IMR-90 (cell line): ENCODE data around the gene HOTAIR. TPM values are rescaled to one million over a fixed set of nuclear protein-coding genes. Genes with fewer than 3 reads are reported as not detected.

Source experiments
- ATAC-seq: fragments of 200-7000 bp; cut with Tn5 transposase; 2 replicates; pipeline ENCODE4 v1.9.1; 2020; ENCODE audit warnings: low read depth, mild to moderate bottlenecking, moderate library complexity
- BruUV-seq: library from RNA; stranded (reverse); fragments of 400-500 nt; replicated peaks from 2 replicates; lab custom pipeline; 2021; lab: Mats Ljungman, UMichigan
- CTCF ChIA-PET: fragments of 300-600 bp; formaldehyde crosslinking; extraction: SDS; loops from one replicate; lab custom pipeline; 2021; ENCODE audit warnings: antibody characterized with exemption; lab: Yijun Ruan, JAX
- POLR2A ChIA-PET: fragments of 300-600 bp; sonication (Branson Sonifier 250); formaldehyde crosslinking; loops from one replicate; lab custom pipeline; 2022; ENCODE audit warnings: antibody characterized with exemption; ENCODE audit not compliant: unreplicated experiment; lab: Charles Lee
- DNase-seq: peaks from one replicate; pipeline ENCODE4 v3.0.0; 2013
- H2AFZ ChIP-seq: replicated peaks from 2 replicates; pipeline ENCODE3; 2013; ENCODE audit warnings: low read length, mild to moderate bottlenecking; ENCODE audit not compliant: poor library complexity
- H2AK5ac ChIP-seq: 2 replicates; pipeline ENCODE4 v1.6.1; 2013; ENCODE audit warnings: low read depth, low read length, inconsistent platforms
- H2AK9ac ChIP-seq: replicated peaks from 2 replicates; pipeline ENCODE3; 2013; ENCODE audit warnings: mild to moderate bottlenecking, low read depth, low read length, moderate library complexity; ENCODE audit not compliant: poor library complexity
- H2BK120ac ChIP-seq: 2 replicates; pipeline ENCODE4 v1.6.1; 2013; ENCODE audit warnings: low read depth, low read length, inconsistent platforms
- H2BK15ac ChIP-seq: 3 replicates; pipeline ENCODE4 v1.6.1; 2013; ENCODE audit warnings: low read depth, low read length, inconsistent platforms
- H2BK20ac ChIP-seq: 2 replicates; pipeline ENCODE4 v1.6.1; 2013; ENCODE audit warnings: low read depth, mild to moderate bottlenecking, inconsistent platforms, low read length, moderate library complexity
- H2BK5ac ChIP-seq: 2 replicates; pipeline ENCODE4 v1.6.1; 2013; ENCODE audit warnings: mild to moderate bottlenecking, low read depth, low read length, inconsistent platforms; ENCODE audit not compliant: poor library complexity, severe bottlenecking
- H3K14ac ChIP-seq: replicated peaks from 2 replicates; pipeline ENCODE4 v1.6.1; 2013; ENCODE audit warnings: low read depth, low read length, inconsistent platforms
- H3K18ac ChIP-seq: 2 replicates; pipeline ENCODE4 v1.6.1; 2013; ENCODE audit warnings: low read depth, low read length, control low read depth
- H3K23ac ChIP-seq: 2 replicates; pipeline ENCODE4 v1.6.1; 2013; ENCODE audit warnings: low read depth, low read length, inconsistent platforms
- H3K27ac ChIP-seq: 2 replicates; pipeline ENCODE4 v1.5.1; 2013; ENCODE audit warnings: mild to moderate bottlenecking, control low read depth, low read length; ENCODE audit not compliant: insufficient read depth
- H3K27me3 ChIP-seq: 2 replicates; pipeline ENCODE4 v1.6.1; 2013; ENCODE audit warnings: low read length; ENCODE audit not compliant: control insufficient read depth, insufficient read depth
- H3K36me3 ChIP-seq: 2 replicates; pipeline ENCODE4 v1.6.1; 2013; ENCODE audit warnings: low read length, mixed read lengths; ENCODE audit not compliant: control insufficient read depth, insufficient read depth
- H3K4ac ChIP-seq: 2 replicates; pipeline ENCODE4 v1.6.1; 2013; ENCODE audit warnings: low read depth, low read length, inconsistent platforms
- H3K4me1 ChIP-seq: 2 replicates; pipeline ENCODE4 v1.6.1; 2013; ENCODE audit warnings: low read length, mixed read lengths; ENCODE audit not compliant: control insufficient read depth, insufficient read depth
- H3K4me2 ChIP-seq: 2 replicates; pipeline ENCODE4 v1.6.1; 2013; ENCODE audit warnings: low read depth, mild to moderate bottlenecking, control low read depth, low read length, moderate library complexity
- H3K4me3 ChIP-seq: 2 replicates; pipeline ENCODE4 v1.5.1; 2013; ENCODE audit warnings: low read depth, mild to moderate bottlenecking, control low read depth, low read length, moderate library complexity; ENCODE audit not compliant: insufficient read depth
- H3K56ac ChIP-seq: 2 replicates; pipeline ENCODE4 v1.6.1; 2013; ENCODE audit warnings: low read length, inconsistent platforms; ENCODE audit not compliant: insufficient read depth; ENCODE audit errors: extremely low read depth
- H3K79me1 ChIP-seq, 2 experiments: 2 replicates each; pipeline ENCODE4 v1.6.1; 2013; ENCODE audit warnings: low read length in 2 of 2, inconsistent platforms in 1 of 2, low read depth in 1 of 2
- H3K9ac ChIP-seq: 2 replicates; pipeline ENCODE4 v1.6.1; 2013; ENCODE audit warnings: low read depth, low read length, control low read depth
- H3K9me1 ChIP-seq: 2 replicates; pipeline ENCODE4 v1.6.1; 2013; ENCODE audit warnings: low read length, inconsistent platforms; ENCODE audit not compliant: insufficient read depth
- H3K9me3 ChIP-seq: 2 replicates; pipeline ENCODE4 v1.6.1; 2013; ENCODE audit warnings: low read length; ENCODE audit not compliant: control insufficient read depth, insufficient read depth
- H4K20me1 ChIP-seq: 2 replicates; pipeline ENCODE4 v1.6.1; 2013; ENCODE audit warnings: low read length, inconsistent platforms; ENCODE audit not compliant: insufficient read depth
- H4K5ac ChIP-seq: 2 replicates; pipeline ENCODE4 v1.6.1; 2013; ENCODE audit warnings: mild to moderate bottlenecking, low read depth, low read length, control low read depth
- H4K8ac ChIP-seq, 2 experiments: 2 replicates each; pipeline ENCODE4 v1.6.1; 2013; ENCODE audit warnings: low read depth in 2 of 2, low read length in 2 of 2, control low read depth in 1 of 2, inconsistent platforms in 1 of 2
- H4K91ac ChIP-seq: 2 replicates; pipeline ENCODE4 v1.6.1; 2013; ENCODE audit warnings: low read depth, low read length, inconsistent platforms; ENCODE audit not compliant: insufficient read depth
- CEBPB ChIP-seq: IDR thresholded peaks from 2 replicates; pipeline ENCODE4 v1.6.1; 2012; ENCODE audit warnings: low read depth, low read length, improper control_type of control experiment
- CHD1 ChIP-seq: IDR thresholded peaks from 2 replicates; pipeline ENCODE4 v1.6.1; 2012; ENCODE audit warnings: low read depth, low read length, improper control_type of control experiment
- FOS ChIP-seq: fragments of 150-350 bp; IDR thresholded peaks from 2 replicates; pipeline ENCODE4 v1.6.1; 2016; ENCODE audit warnings: low read depth, low read length
- MAZ ChIP-seq: IDR thresholded peaks from 2 replicates; pipeline ENCODE4 v1.6.1; 2012; ENCODE audit warnings: low read depth, mild to moderate bottlenecking, low read length, improper control_type of control experiment, moderate library complexity, borderline replicate concordance
- MXI1 ChIP-seq: IDR thresholded peaks from 2 replicates; pipeline ENCODE4 v1.6.1; 2012; ENCODE audit warnings: low read depth, mild to moderate bottlenecking, low read length, moderate library complexity, borderline replicate concordance
- NFE2L2 ChIP-seq: fragments of 150-350 bp; IDR thresholded peaks from 2 replicates; pipeline ENCODE4 v1.6.1; 2016; ENCODE audit warnings: low read depth, mild to moderate bottlenecking, low read length
- RAD21 ChIP-seq: IDR thresholded peaks from 2 replicates; pipeline ENCODE4 v1.6.1; 2012; ENCODE audit warnings: low read length, improper control_type of control experiment
- RCOR1 ChIP-seq: IDR thresholded peaks from 2 replicates; pipeline ENCODE4 v1.6.1; 2012; ENCODE audit warnings: mild to moderate bottlenecking, low read length, improper control_type of control experiment; ENCODE audit not compliant: insufficient replicate concordance
- RFX5 ChIP-seq: IDR thresholded peaks from 2 replicates; pipeline ENCODE4 v1.8.0; 2012; ENCODE audit warnings: low read depth, mild to moderate bottlenecking, low read length, moderate library complexity
- SMC3 ChIP-seq: fragments of 150-350 bp; IDR thresholded peaks from 2 replicates; pipeline ENCODE4 v1.6.1; 2016; ENCODE audit warnings: low read depth, mild to moderate bottlenecking, antibody characterized with exemption, low read length, moderate library complexity
- WGBS, 2 experiments: methylation state at CpG; one replicate each; pipeline versions ENCODE4 v1.1.5 to v1.1.7; 2013; ENCODE audit warnings: missing lambda C conversion rate in 2 of 2; ENCODE audit not compliant: insufficient read length in 1 of 2; ENCODE audit errors: extremely low coverage in 2 of 2; 5-methylcytosine and 5-hydroxymethylcytosine counted together
- dilution Hi-C: fragments of 300-500 bp; cut with HindIII; formaldehyde crosslinking; loops from one replicate; pipeline ENCODE4 v1.14.3; 2018; ENCODE audit warnings: low sequenced_read_pairs; ENCODE audit not compliant: unreplicated experiment
- in situ Hi-C: fragments of 300-500 bp; cut with MboI; formaldehyde crosslinking; loops from 3 replicates; pipeline ENCODE4 v1.14.3; 2019; ENCODE audit warnings: low sequenced_read_pairs, inconsistent platforms, mixed read lengths
- intact Hi-C: fragments of 100-400 bp; cut with micrococcal nuclease; formaldehyde crosslinking; loops from 2 replicates; pipeline ENCODE4 v1.10.0; 2022
- polyA plus RNA-seq, 3 experiments: library from polyadenylated mRNA; depleted of rRNA; stranded (reverse); fragments of >200 nt; gene quantifications; 2 replicates each; pipeline ENCODE4 v1.2.3, GENCODE V29; 2012; ENCODE audit warnings: low replicate concordance in 1 of 3
- total RNA-seq: library from RNA; depleted of rRNA; stranded (reverse); fragments of >200 nt; gene quantifications from 2 replicates; pipeline ENCODE4 v1.2.3, GENCODE V29; 2012
- TF ChIP-seq, protein P1 (sequence below): fragments of 150-350 bp; IDR thresholded peaks from 2 replicates; pipeline ENCODE4 v1.6.1; 2016; ENCODE audit warnings: low read depth, mild to moderate bottlenecking, low read length, moderate library complexity, borderline replicate concordance
- TF ChIP-seq, protein P2 (sequence below): fragments of 150-350 bp; IDR thresholded peaks from 2 replicates; pipeline ENCODE4 v1.6.1; 2017; ENCODE audit warnings: mild to moderate bottlenecking, antibody characterized with exemption, low read length, low read depth
- TF ChIP-seq, protein P3 (sequence below): conservative IDR thresholded peaks from 2 replicates; pipeline ENCODE4 v1.5.1; 2012; ENCODE audit warnings: mild to moderate bottlenecking, low read depth, low read length, improper control_type of control experiment

The HOTAIR gene
- total and polyA plus RNA-seq, 2 of the 4 experiments (the other 2 are of a cell fraction) = not detected

DNA sequence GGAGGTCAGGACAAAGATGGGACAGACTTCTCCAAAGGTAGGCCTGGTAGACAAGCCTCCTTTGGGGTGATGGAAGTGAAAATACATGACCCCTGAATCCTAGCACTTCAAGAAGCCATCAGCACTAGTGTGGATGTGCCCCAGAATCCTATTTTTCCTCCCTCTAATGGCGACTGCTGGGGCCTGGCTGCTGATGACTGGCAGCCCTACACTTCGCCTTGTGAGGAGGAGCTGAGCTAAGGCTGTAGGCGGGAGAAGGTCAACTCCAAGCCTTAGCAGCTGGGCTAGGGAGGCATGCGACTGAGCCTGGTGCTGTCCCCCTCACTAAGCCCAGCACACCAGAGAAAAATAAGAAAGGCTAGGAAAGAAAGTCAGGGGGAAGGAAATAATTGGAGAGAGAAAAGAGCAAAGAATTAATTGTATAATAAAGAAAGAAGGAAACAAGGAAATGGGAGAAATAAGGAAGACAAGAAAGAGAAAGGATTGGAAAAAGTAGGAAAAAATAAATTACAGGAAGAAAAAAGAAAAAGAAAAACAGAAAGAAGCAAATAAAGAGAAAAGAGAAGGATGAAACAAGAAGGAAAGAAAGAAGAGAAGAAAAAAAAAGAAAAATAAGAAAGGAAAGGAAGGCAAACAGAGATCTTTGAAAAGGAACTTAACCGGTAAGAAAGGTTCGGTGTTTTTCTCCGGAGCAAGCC is 5.5 kb upstream of the HOTAIR start:
- Histone ChIP-seq H4K5ac (no peak overlapping the region), H3K79me1 (no peaks in the 10 kb centered on the region), H2BK5ac (no peak overlapping the region), H3K4me1 (peaks cover 2% of the 10 kb centered on the region; the same call in 1 of the 2 replicates), H3K9me1 (no peaks in the 10 kb centered on the region), H3K9ac (no peak overlapping the region), H3K4me3 (no peak overlapping the region), H3K14ac (no peak overlapping the region), H4K20me1 (peaks cover 2% of the 10 kb centered on the region; the same call in 1 of the 2 replicates), H3K56ac (no peak overlapping the region), H2AFZ (no peak overlapping the region), H3K27ac (no peak overlapping the region), H4K91ac (no peak overlapping the region), H3K23ac (no peak overlapping the region), H2BK20ac (no peak overlapping the region), H3K18ac (no peak overlapping the region), H2BK120ac (no peak overlapping the region), H3K4me2 (no peak overlapping the region), H4K8ac (no peak overlapping the region), H3K9me3 (peaks cover 9% of the 10 kb centered on the region), H2AK9ac (no peak overlapping the region), H3K27me3 (peaks cover 93% of the 10 kb centered on the region), H2AK5ac (no peak overlapping the region), H3K4ac (no peak overlapping the region), H2BK15ac (no peak overlapping the region), H3K36me3 (no peaks in the 10 kb centered on the region)
- DNase-seq (no peak), ATAC-seq (no peak)
- intact Hi-C loops (no loop called here), in situ Hi-C loops (no loop called here), dilution Hi-C loops (no loop called here)
- POLR2A ChIA-PET = interaction anchor here (0.6 kb wide), 1 partner anchor 20 kb away, joined by 3 read pairs; the partner anchor contains the start of gene HOXC9
- TF ChIP-seq CEBPB (no peak), FOS (no peak), SMC3 (no peak), NFE2L2 (no peak), RCOR1 (no peak), MAZ (no peak), MXI1 (no peak), RAD21 (no peak), CHD1 (no peak), RFX5 (no peak)
- TF ChIP-seq, protein P1, sequence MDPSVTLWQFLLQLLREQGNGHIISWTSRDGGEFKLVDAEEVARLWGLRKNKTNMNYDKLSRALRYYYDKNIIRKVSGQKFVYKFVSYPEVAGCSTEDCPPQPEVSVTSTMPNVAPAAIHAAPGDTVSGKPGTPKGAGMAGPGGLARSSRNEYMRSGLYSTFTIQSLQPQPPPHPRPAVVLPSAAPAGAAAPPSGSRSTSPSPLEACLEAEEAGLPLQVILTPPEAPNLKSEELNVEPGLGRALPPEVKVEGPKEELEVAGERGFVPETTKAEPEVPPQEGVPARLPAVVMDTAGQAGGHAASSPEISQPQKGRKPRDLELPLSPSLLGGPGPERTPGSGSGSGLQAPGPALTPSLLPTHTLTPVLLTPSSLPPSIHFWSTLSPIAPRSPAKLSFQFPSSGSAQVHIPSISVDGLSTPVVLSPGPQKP = no peak
- TF ChIP-seq, protein P2, sequence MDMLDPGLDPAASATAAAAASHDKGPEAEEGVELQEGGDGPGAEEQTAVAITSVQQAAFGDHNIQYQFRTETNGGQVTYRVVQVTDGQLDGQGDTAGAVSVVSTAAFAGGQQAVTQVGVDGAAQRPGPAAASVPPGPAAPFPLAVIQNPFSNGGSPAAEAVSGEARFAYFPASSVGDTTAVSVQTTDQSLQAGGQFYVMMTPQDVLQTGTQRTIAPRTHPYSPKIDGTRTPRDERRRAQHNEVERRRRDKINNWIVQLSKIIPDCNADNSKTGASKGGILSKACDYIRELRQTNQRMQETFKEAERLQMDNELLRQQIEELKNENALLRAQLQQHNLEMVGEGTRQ = no peak
- TF ChIP-seq, protein P3, sequence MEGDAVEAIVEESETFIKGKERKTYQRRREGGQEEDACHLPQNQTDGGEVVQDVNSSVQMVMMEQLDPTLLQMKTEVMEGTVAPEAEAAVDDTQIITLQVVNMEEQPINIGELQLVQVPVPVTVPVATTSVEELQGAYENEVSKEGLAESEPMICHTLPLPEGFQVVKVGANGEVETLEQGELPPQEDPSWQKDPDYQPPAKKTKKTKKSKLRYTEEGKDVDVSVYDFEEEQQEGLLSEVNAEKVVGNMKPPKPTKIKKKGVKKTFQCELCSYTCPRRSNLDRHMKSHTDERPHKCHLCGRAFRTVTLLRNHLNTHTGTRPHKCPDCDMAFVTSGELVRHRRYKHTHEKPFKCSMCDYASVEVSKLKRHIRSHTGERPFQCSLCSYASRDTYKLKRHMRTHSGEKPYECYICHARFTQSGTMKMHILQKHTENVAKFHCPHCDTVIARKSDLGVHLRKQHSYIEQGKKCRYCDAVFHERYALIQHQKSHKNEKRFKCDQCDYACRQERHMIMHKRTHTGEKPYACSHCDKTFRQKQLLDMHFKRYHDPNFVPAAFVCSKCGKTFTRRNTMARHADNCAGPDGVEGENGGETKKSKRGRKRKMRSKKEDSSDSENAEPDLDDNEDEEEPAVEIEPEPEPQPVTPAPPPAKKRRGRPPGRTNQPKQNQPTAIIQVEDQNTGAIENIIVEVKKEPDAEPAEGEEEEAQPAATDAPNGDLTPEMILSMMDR = no peak
- BruUV-seq = no TSS peak
- no CpG with 5 or more reads among the region's 7 CpGs for WGBS, 2 experiments
- CTCF ChIA-PET = no interaction called here
